HG03135 (cell line): Measurements from ENCODE around the gene STARD10.
"Not testable (repeated sequence)": the region's sequence is repeated elsewhere in the genome, so short reads cannot be mapped to it uniquely, and the experiment has no call there.

Experiments
- ATAC-seq: cut with Tn5 transposase; IDR thresholded peaks from one replicate; pipeline ENCODE4 v1.9.1; 2021; ENCODE audit warnings: mild to moderate bottlenecking, moderate library complexity; ENCODE audit not compliant: unreplicated experiment

Gene STARD10

GRCh38 chr11:72808331-72808798 is 14.5 kb upstream of the STARD10 start:
- ATAC-seq, result no peak

- no peak for ATAC-seq
Measured at GRCh38 chr11:72807792-72808191, 13.9 kb upstream of the STARD10 start.

- no peak for ATAC-seq
Measured at GRCh38 chr11:72807021-72807693, 13.3 kb upstream of the STARD10 start.

DNA sequence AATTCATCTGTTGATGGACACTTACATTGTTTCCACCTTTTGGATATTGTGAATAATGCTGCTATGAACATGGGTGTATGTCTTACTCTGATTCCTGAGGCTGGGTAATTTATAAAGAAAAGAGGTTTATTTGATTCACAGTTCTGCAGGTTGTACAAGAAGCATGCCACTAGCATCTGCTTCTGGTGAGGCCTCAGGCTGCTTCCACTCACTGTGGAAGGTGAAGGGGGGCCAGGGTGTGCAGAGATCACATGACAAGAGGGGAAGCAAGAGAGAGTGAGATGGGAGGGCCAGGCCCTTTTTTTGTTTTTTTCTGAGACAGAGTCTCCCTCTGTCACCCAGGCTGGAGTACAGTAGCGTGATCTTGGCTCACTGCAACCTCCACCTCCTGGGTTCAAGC is 12.5 kb upstream of the STARD10 start:
- not testable (repeated sequence) for ATAC-seq

- ATAC-seq, result no peak
Measured at GRCh38 chr11:72805216-72805615, 11.4 kb upstream of the STARD10 start.

DNA sequence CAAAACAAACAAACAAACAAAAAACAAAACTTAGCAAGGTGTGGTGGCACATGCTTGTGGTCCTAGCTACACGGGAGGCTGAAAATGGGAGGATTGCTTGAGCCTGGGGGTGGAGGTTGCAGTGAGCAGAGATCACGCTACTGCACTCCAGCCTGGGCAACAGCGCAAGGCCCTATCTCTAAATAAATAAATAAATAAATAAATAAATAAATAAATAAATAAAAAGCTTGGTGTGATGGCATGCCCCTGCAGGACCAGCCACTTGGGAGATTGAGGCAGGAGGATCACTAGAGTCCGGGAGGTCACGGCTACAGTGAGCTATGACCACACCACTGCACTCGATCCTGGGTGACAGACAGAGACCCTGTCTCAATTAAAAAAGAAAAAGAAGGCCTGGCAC is 9.0 kb upstream of the STARD10 start:
- ATAC-seq, result no peak

- ATAC-seq, result no peak
Measured at GRCh38 chr11:72799441-72799840, 5.6 kb upstream of the STARD10 start.

DNA sequence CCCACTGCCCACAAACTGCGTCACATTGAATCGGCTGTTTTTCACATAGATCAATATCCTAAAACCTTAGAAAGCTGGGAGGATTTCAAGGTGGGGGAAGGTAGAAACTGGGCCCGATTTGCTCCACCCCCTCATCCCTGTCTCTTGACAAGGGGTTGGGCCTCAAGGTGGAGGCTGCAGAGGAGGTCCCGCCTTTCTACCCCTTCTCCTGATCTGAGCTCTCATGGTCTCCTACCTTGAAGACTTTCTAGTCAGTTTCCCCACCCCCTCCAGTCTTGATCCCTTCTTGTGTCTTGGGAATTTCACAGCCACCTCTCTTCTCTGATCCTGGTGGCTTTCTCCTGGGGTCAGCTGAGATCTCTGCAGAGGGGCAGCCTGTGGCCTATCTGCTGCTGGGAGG is 4.5 kb upstream of the STARD10 start:
- no peak for ATAC-seq

- no peak for ATAC-seq
Measured at GRCh38 chr11:72793076-72793424, 797 bp downstream of the STARD10 start.

- no peak for ATAC-seq
Measured at GRCh38 chr11:72792437-72793021, 1.3 kb downstream of the STARD10 start.

DNA sequence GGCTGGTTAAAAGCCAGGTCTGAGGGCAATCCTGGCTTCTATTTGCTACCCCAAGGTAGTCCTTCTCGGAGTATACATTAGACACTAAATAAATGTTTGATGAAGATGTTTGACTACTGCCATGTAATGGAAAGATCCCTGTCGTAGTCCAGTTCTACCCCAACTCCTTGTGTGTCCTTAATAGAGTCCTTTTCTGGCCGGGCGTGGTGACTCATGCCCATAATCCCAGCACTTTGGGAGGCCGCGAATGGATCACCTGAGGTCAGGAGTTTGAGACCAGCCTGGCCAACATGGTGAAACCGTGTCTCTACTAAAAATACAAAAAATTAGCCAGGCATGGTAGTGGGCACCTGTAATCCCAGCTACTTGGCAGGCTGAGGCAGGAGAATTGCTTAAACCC is 2.6 kb downstream of the STARD10 start:
- ATAC-seq, result not testable (repeated sequence)

DNA sequence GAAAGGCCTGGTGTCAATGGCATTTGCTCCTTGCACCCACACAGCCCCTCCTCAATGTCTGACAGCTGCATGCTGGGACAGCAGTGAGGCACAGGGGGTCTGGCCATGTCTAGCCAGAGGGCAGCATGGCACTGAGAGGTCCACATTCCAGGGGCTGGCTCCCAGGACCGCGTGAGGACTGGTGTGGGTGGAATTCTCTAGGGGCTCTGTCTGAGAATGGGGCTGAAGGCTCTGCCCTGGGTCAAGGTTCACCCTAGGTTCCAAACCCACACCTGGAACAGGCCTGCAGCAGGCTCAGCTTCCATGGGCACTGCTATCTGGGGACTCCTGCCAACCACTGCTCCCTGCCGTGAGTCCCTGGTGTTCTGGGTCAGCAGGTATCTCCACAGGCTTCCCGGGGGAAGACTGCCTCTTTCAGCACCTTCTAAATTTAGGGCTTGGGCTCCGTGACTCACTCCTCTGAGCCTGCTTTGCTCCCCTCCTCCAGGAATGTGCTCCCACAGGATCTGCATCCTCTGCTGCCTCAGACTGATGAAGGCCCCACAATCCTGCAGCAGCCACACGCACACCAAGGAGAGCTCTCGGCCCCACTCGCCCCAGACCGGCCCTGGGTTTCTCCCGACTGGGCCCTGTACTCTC is 4.2 kb downstream of the STARD10 start:
- no peak for ATAC-seq

GRCh38 chr11:72788241-72788640 is 5.6 kb downstream of the STARD10 start:
- ATAC-seq, result no peak

DNA sequence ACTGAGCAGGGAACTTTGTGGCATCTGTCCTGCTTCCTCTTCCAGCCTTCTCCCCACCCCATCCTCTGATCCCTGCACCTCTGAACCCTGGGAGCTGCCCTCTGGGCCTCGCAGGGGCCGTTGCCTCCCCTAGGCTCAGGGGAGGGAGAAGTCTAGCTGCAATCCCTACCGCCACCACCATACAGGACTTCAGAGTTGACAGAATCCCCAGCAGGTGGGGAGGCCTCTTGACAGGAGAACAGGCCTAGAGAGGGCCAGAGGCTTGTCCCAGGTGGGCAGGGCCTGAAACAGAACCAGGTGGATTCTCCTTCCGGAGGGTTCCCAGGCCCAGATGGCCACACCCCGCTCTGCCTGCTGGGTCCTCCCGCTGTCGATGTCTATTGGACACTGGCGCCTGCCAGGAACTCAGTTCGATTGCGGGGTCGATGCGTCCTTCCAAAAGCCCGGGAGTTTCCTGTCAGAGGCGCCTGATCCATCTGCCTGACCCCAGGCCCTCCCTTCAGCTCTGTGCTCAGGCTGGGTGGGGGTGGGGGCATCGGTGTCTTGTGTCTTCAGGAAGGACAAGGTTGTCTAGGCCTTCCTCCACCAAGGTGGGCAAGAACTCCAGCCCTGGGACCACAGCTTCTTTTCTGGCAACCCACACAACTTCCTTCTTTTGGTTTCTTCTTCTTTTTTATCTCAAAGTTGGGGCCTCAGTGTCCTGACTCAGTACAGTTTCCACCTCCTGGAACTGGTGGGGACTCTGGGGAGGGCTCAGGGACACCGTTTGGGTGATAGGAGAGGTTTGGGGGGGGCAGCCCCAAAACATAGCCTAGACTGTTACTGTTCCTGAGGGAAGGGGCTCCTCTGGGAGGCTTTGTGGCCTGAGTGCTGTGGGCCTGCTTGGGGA is 6.4 kb downstream of the STARD10 start:
- ATAC-seq, result peak; percentile 56

- no peak for ATAC-seq
Measured at GRCh38 chr11:72786305-72787215, 7.3 kb downstream of the STARD10 start.

GRCh38 chr11:72784662-72785061 is 9.2 kb downstream of the STARD10 start:
- no peak for ATAC-seq

DNA sequence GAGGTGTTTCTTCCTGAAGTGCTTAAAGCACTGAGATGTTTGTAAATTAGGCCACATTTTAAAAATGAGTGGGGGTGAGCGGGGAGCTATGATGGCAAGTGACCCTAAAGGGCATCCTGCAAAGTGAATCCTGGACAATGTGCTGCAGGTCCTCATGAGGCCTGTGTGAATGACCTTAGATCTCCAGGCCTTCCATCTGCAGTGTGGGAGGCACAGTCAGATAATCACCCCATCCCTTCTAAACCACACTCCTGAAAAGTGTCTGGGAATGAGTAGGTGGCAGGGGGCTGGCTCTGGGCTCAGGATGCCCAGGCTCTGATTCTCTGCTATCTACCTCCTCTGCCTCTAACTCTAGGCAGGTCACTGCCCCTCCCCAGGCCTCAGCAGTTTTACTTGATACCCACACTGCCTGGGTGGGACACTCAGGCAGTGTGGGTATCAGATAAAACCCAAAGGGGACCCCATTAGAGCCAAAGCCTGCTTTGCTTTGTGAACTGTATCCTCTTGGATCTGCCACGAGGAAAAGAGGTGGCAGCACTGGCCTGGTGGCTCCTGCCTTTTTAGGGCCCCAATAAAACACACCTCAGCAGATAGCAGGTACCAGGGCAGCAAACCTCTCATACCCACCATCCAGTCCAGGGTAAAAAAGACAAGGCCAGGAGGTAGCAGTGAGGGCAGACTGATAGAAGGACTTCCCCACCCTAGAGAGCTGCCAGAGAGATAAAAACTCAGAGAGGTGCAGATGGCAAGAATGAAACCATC is 10.5 kb downstream of the STARD10 start:
- ATAC-seq, result no peak

DNA sequence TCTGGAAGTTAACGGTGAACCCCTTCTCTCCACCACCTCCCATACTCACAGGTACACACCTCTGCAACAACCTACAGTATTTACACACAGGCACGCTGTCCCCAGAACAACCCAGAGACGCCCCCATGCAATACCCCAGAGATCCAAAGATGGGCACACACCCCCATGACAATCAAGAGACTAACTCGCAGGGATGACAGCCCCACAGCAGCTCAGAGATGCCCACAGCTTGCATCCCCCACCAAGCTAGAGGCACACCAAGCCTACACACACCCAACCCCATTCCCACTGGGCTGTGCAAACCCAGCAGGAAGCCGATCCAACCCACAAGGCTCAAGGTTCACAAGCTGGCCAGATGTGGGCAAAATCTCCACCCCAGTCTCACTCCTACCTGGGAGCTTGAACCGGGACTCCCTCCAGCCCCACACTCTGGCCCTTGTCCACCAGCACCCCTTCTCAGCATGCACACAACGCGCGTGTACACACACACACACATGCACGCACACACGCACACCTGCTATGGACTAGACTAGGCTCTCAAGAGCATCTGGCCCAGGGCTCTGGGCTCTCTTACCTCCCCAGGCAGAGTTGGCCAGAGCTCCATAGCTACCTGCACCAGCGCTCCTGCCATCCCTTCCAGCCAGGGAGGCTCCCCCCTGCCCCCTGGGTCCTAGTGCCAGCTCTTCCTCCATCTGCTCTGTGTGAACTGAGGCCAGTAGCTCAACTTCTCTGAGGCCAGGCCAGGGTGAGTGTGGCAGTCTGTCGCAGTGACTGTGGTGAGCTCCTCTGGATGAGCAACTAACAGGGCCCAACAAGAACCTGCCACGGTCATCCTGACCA is 11.5 kb downstream of the STARD10 start:
- no peak for ATAC-seq
